ENCODE results near the gene IRS1. TPM values are rescaled to one million over a fixed set of nuclear protein-coding genes. Genes with fewer than 3 reads are reported as not detected.

The IRS1 gene
- polyA plus RNA-seq, 3 donors = 10.5 to 12.1 (median 11.3) TPM

- no peak for DNase-seq (ENCODE audit: low read depth in 3 of 3, low spot score in 2 of 3)
Observed at GRCh38 chr2:226793646-226794045, 6.0 kb downstream of the IRS1 start.

- DNase-seq (ENCODE audit: low read depth in 3 of 3, low spot score in 2 of 3) = no peak
Observed at GRCh38 chr2:226792155-226792881, 7.3 kb downstream of the IRS1 start.

- DNase-seq (ENCODE audit: low read depth in 3 of 3, low spot score in 2 of 3) = peak in 1 of 3 donors; percentile 75
Observed at GRCh38 chr2:226791487-226792081, 8.0 kb downstream of the IRS1 start.

DNA sequence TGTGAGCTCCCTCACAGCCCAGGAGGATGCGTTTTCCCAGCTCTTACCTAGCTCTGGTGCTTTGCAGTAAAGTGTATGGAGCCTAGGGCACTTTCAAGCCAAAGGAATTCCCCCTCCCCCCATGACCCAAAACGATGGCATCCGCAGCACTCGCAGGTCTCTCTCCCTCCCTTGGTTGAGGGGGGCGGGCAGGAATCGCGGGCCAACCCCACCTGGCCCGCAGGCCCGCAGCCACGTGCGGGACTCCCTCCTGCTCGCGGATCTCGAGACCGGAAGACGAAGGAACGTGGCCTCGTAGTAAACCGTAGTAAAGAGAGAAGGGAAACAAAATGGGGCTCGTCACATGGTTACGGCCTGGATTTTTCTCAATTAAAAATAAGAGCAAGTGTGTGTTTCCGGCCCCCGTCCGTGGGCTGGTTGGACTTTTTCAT is 8.5 kb downstream of the IRS1 start:
- no peak for DNase-seq (ENCODE audit: low read depth in 3 of 3, low spot score in 2 of 3)

- no peak for DNase-seq (ENCODE audit: low read depth in 3 of 3, low spot score in 2 of 3)
Observed at GRCh38 chr2:226790431-226790830, 9.2 kb downstream of the IRS1 start.

DNA sequence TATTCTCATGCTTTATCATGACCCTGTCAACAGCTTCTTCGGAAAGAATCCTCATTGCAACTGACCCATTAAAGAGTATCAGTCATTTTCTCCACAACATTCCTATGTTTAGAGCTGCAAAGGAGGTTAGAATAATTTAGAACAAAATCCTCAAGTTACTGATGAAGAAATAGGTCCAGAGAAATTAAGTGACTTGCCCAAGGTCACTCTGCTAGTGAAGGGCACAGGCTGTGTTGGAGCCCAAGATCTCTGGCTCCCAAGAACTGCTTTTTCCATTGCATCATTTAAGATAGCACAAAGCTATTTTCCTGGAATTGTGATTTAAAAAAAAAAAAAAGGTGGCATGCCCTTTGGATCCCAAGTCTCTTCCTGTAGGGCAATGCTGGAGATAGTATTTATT is 9.6 kb downstream of the IRS1 start:
- DNase-seq (ENCODE audit: low read depth in 3 of 3, low spot score in 2 of 3) = no peak

DNA sequence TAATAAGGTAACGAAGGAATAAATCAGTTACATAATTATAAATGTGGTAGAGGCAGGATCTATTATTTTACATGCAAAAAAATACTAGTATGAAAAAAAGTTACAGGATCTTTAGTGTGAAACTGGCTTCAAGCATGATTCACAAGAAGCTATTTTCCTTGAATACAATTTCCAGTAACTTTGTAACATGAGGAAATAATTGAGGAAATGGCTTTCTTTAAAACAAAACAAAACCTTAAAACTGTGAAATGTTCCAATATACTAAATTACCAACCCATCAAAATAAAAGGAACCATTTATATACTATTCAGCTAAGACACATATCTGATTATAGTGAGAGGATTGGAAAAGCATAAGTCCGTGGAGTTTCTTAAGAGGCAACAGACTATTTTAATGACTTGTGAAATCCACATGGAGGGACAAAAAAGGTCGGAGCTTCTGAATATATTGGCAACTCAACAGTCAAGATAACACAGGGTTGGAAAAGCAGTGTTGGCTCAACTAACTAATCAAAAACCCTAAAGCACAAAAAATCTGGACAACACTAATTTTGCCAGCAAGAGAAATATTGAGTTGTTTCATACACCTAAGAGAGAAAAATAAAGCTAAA is 10.6 kb downstream of the IRS1 start:
- no peak for DNase-seq (ENCODE audit: low read depth in 3 of 3, low spot score in 2 of 3)

DNA sequence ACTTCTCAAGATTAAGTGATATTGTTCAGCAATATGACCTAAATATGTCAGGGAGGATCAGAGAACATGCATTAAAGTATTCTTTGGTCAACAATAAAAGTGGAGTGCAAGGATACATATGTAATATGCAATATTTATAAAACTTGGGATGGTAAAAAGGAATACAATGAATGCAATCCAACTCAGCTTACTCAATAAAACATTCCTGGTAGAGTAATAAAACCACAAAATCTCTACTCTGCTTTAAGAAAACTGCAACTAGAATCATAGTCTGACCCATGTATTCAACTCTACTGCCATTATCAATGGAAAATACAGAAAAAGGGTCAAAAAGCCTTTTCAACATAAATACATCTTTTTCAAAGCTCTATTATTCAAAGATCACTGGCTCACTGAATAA is 11.6 kb downstream of the IRS1 start:
- DNase-seq (ENCODE audit: low read depth in 3 of 3, low spot score in 2 of 3) = no peak

DNA sequence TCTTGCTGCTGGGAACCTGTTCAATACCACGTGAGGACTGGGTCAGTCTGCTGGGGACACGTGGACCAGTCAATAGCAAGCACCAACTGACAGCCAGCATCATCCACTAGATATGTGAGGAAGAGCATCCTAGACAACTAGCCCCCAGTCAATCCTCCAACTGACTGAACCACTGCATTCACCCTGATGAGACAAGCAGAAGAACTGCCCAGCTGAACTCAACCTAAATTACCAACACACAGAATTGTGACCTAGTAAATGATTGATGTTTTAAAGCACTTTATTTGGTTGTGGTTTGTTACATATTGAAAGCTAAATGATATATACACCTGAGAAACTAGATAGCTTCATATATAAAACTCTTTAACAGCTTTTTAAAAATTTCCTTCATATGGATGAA is 15.7 kb downstream of the IRS1 start:
- DNase-seq (ENCODE audit: low read depth in 3 of 3, low spot score in 2 of 3) = no peak

DNA sequence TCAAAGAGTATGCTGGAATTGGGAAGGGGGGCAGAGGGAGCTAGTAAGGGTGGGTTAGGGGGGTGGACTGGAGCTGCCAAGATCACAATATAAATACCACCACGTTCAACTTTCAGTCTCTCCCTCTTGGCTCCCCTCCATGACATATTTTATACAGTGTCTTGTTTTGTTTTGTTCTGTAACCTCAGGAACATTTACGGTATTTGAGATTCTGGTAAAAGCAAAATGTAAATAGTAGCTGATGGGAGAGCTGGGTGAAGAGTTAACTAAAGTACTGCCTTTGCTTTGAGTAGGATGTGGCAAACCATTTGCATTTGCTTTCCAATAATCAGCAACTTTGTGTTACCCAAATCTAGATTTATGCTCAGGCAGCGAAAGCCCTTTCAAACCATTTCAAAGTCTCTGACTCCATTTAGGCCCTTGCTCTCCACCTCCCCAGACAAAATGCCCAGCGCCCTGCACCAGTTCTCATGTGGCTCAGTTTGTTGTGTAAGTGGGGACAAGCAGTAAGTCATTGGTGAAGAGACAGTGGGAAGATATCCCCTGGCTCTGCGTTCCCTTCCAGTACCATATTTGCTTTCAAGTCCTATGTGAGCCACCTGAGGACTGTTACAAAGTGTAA is 17.4 kb downstream of the IRS1 start:
- DNase-seq (ENCODE audit: low read depth in 3 of 3, low spot score in 2 of 3) = no peak

DNA sequence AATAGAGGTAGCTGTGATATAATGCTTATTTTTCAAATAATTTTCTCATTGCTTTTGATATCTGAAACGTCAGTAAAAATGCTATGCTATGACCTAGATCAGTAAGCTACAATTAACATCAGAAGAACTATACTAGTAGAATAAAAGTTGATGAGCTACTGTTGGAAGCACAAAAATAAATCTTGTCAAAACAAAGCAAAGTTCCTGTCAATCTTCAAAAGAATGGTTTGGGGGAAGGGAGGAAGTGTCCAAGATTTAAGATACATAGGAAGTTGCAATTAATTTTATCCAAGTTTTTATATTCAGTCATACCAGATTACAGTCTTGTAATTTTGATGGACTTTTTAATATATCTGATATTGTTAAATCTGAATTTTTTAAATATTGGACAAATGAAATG is 19.2 kb downstream of the IRS1 start:
- no peak for DNase-seq (ENCODE audit: low read depth in 3 of 3, low spot score in 2 of 3)

GRCh38 chr2:226777611-226778010 is 22.0 kb downstream of the IRS1 start:
- DNase-seq (ENCODE audit: low read depth in 3 of 3, low spot score in 2 of 3) = no peak

- DNase-seq (ENCODE audit: low read depth in 3 of 3, low spot score in 2 of 3) = no peak
Observed at GRCh38 chr2:226776104-226776503, 23.5 kb downstream of the IRS1 start.

- DNase-seq (ENCODE audit: low read depth in 3 of 3, low spot score in 2 of 3) = no peak
Observed at GRCh38 chr2:226775032-226775509, 24.5 kb downstream of the IRS1 start.

- DNase-seq (ENCODE audit: low read depth in 3 of 3, low spot score in 2 of 3) = no peak
Observed at GRCh38 chr2:226773291-226773690, 26.3 kb downstream of the IRS1 start.

- no peak for DNase-seq (ENCODE audit: low read depth in 3 of 3, low spot score in 2 of 3)
Observed at GRCh38 chr2:226772389-226773179, 27.0 kb downstream of the IRS1 start.

GRCh38 chr2:226771067-226771466 is 28.6 kb downstream of the IRS1 start:
- DNase-seq (ENCODE audit: low read depth in 3 of 3, low spot score in 2 of 3) = no peak

DNA sequence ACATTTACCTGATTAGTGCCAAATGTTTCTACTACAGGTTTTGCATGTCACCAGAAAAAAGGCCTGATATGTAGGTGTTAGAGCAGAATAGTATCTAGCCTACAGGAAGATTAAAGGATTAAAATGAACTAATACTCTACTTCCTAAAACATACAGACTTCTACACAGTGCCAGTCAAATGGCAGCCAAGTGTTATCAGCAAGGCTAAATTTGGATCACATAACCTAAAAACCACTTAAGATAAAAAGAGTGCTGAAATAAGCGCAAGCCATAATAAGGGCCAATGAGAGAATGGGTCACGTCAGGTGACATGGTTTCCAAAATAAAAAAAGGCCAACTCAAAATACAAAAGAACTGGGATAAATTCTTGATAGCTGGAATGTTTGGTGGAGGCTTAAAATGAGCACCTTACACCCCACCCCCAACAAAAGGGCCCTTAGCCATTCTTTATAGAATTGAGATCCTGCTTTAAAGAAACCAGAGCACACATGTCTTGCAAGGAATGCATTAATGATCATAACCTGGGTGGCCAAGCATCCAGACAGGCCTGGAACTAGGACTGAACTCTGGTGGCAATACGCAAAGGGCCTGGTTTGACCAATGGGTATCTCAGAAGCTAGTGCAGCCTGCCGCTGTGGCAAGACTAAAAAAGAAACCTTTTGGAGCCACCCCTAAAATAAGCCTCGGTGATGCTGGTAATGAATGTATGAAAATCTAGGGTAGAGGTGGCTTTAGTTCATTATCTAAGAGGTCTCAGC is 32.4 kb downstream of the IRS1 start:
- DNase-seq (ENCODE audit: low read depth in 3 of 3, low spot score in 2 of 3) = no peak

GRCh38 chr2:226766352-226767055 is 33.1 kb downstream of the IRS1 start:
- no peak for DNase-seq (ENCODE audit: low read depth in 3 of 3, low spot score in 2 of 3)

All from right renal cortex interstitium (tissue), 3 donors.